Osteocyte (in vitro differentiated cells): Measurements from ENCODE around the gene AREG. TPM values are rescaled to one million over a fixed set of nuclear protein-coding genes. Genes with fewer than 3 reads are reported as not detected.
"Not testable (repeated sequence)": the region's sequence is repeated elsewhere in the genome, so short reads cannot be mapped to it uniquely, and the experiment has no call there.

ENCODE experiments used
- DNase-seq: peaks from one replicate; pipeline ENCODE4 v3.0.0; 2021; ENCODE audit warnings: mixed read lengths; ENCODE audit not compliant: unreplicated experiment; ENCODE audit errors: extremely low spot score
- H3K27ac Mint-ChIP-seq: one replicate; pipeline ENCODE4 v1.8.0; 2021; ENCODE audit warnings: mild to moderate bottlenecking, mixed read lengths; ENCODE audit not compliant: unreplicated experiment
- H3K27me3 Mint-ChIP-seq: one replicate; pipeline ENCODE4 v1.8.0; 2021; ENCODE audit warnings: mixed read lengths; ENCODE audit not compliant: unreplicated experiment
- H3K36me3 Mint-ChIP-seq: one replicate; pipeline ENCODE4 v1.8.0; 2021; ENCODE audit warnings: mixed read lengths; ENCODE audit not compliant: unreplicated experiment
- H3K4me1 Mint-ChIP-seq: one replicate; pipeline ENCODE4 v1.8.0; 2021; ENCODE audit warnings: mixed read lengths; ENCODE audit not compliant: unreplicated experiment
- H3K4me3 Mint-ChIP-seq: one replicate; pipeline ENCODE4 v1.8.0; 2021; ENCODE audit warnings: mild to moderate bottlenecking, moderate library complexity, mixed read lengths; ENCODE audit not compliant: unreplicated experiment
- H3K9me3 Mint-ChIP-seq: one replicate; pipeline ENCODE4 v1.8.0; 2021; ENCODE audit warnings: mixed read lengths; ENCODE audit not compliant: unreplicated experiment
- CTCF ChIP-seq: fragments of 200-600 bp; sonication (generic); IDR thresholded peaks from 2 replicates; pipeline ENCODE4 v1.5.0; 2021; ENCODE audit warnings: antibody characterized with exemption, mild to moderate bottlenecking, moderate library complexity
- long read RNA-seq: library from polyadenylated mRNA; unstranded; transcript quantifications from one replicate; pipeline ENCODE4 v2.0.0, GENCODE V29; 2021
- total RNA-seq: library from RNA; stranded (reverse); gene quantifications from 2 replicates; pipeline ENCODE4 v1.2.1, GENCODE V29; 2021

Gene AREG, protein sequence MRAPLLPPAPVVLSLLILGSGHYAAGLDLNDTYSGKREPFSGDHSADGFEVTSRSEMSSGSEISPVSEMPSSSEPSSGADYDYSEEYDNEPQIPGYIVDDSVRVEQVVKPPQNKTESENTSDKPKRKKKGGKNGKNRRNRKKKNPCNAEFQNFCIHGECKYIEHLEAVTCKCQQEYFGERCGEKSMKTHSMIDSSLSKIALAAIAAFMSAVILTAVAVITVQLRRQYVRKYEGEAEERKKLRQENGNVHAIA
- 0.50 and 0.64 TPM in 2 replicates for total RNA-seq
- long read RNA-seq = 0 reads

GRCh38 chr4:74444891-74445642, at the start of gene AREG:
TSS of gene AREG (plus strand) at chr4:74445136. CDS start at chr4:74445346, 210 bp downstream.
- peak; percentile 85 for DNase-seq
- Mint-ChIP-seq H3K27me3 (no peaks in the 10 kb centered on the region), H3K4me3 (peak within 1 kb of the TSS; percentile 83), H3K4me1 (peaks cover 16% of the 10 kb centered on the region), H3K36me3 (no peaks in the 10 kb centered on the region), H3K27ac (peak within 1 kb of the TSS; percentile 70), H3K9me3 (peaks cover 3% of the 10 kb centered on the region)
- TF ChIP-seq CTCF = peak; percentile 67

GRCh38 chr4:74395633-74396032, 49.3 kb upstream of the AREG start:
- H3K36me3 Mint-ChIP-seq = no peaks in the 10 kb centered on the region
- TF ChIP-seq CTCF = no peak
- H3K4me1 Mint-ChIP-seq = peaks cover 20% of the 10 kb centered on the region
- no peak for DNase-seq
- no peak overlapping the region for H3K4me3 Mint-ChIP-seq
- H3K27ac Mint-ChIP-seq = no peak overlapping the region
- peaks cover 4% of the 10 kb centered on the region for H3K9me3 Mint-ChIP-seq
- no peaks in the 10 kb centered on the region for H3K27me3 Mint-ChIP-seq

- peak overlapping the region; percentile 38 for H3K4me3 Mint-ChIP-seq
- H3K9me3 Mint-ChIP-seq = no peaks in the 10 kb centered on the region
- no peak for TF ChIP-seq CTCF
- peaks cover 23% of the 10 kb centered on the region for H3K4me1 Mint-ChIP-seq
- DNase-seq = no peak
- no peaks in the 10 kb centered on the region for H3K36me3 Mint-ChIP-seq
- peak overlapping the region; percentile 74 for H3K27ac Mint-ChIP-seq
- peaks cover 3% of the 10 kb centered on the region for H3K27me3 Mint-ChIP-seq
Measured at GRCh38 chr4:74397748-74398426, 47.0 kb upstream of the AREG start.

DNA sequence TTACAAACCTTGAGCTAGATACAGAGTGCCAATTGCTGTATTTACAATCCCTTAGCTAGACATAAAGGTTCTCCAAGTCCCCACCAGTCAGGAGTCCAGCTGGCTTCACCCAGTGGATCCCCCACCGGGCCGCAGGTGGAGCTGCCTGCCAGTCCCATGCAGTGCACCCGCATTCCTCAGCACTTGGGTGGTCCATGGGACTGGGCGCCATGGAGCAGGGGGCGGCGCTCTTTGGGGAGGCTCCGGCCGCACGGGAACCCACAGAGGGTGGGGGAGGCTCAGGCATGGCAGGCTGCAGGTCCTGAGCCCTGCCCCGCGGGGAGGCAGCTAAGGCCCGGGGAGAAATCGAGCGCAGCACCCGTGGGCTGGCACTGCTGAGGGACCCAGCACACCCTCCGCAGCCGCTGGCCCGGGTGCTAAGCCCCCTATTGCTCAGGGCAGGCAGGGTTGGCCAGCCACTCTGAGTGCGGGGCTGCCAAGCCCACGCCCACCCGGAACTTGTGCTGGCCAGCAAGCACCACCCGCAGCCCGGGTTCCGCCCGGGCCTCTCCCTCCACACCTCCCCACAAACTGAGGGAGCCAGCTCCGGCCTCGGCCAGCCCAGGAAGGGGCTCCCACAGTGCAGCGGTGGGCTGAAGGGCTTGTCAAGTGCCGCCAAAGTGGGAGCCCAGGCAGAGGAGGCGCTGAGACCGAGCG, 45.9 kb upstream of the AREG start:
- not testable (repeated sequence) for H3K27ac Mint-ChIP-seq, H3K36me3 Mint-ChIP-seq, H3K9me3 Mint-ChIP-seq, H3K4me3 Mint-ChIP-seq, DNase-seq, H3K27me3 Mint-ChIP-seq
- peaks cover 23% of the 10 kb centered on the region for H3K4me1 Mint-ChIP-seq

DNA sequence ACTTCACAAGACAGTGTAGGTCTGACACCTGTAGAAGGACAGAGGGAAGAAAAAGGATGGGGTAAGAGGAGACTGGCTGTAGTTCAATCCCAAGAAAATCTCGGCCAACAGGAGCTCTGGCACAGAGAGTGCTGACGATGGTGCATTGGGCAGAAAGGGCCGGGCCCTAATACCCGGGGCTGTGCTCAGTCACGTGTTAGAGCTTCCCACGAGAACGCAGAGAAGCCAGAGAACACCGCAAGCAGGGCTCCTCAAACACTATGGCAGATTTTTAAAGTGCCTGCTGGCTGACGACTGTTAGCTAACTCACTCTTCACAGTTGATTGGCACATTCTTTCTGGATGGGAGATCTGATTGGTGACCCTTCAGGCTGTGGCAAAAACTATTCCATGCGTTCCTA, 44.5 kb upstream of the AREG start:
- TF ChIP-seq CTCF = no peak
- Mint-ChIP-seq H3K4me1 (peaks cover 23% of the 10 kb centered on the region), H3K27me3 (peaks cover 16% of the 10 kb centered on the region), H3K9me3 (no peaks in the 10 kb centered on the region), H3K36me3 (no peaks in the 10 kb centered on the region), H3K4me3 (no peak overlapping the region), H3K27ac (peak overlapping the region; percentile 76)
- DNase-seq = no peak
